ENCODE results near the gene CCDC82.

Gene CCDC82

DNA sequence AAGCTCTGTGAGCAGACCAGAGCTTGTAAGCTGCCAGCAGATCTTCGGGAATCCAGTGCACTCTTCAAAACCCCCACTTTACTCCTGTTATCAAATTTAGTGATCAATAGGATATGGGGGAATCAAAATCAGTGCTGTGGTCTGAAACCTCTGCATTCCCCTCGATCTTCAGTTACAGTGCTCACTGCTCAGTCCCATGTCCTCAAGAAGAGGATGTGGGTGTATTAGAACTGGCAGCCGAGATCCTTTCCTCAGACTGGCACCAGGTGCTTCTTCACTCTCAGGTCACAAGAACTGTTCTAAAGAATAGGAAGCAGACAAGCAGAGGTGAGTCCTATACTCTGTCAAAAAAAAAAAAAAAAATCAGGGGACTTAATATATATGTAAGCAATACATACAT is 31.4 kb downstream of the CCDC82 start:
- DNase-seq = no peak

DNA sequence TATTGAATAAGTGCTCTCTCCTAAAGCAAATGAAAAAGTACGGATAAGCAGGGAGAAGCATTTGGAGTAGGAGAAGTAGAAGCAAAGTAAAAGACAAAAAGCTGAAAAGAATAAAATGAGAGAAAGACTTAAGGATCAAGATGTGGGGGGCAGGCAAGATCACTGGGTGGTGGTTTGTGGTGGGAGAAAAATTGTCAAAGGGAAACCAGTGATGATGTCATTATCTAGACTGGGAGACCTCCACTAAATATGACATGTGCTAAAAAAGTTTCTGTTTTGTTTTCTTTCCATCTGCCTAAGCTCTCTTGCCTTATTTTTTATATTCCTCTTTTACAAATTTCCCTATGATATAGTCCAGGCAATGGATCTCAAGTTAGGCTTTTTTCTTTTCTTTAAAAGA is 31.9 kb downstream of the CCDC82 start:
- no peak for DNase-seq

DNA sequence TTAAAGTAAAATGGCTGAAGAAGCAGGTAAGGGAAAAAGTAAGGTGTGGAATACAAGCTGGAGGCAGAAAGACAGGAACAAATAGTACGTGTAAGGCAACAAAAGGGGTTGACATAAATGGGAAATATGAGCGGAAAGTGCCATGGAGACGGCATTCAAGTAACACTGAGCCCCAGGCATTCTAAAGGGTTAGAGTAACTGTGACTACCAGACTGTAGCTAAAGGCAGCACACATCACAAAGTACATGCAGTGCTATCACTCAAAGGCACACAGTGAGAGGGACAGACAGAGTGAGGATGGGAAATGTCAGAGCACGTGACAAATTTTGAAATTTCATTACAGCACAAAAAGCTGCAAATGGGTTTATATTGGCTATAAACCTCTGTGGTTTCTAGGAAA is 32.9 kb downstream of the CCDC82 start:
- DNase-seq = no peak

- DNase-seq = peak; percentile 88 to 90
Measured at GRCh38 chr11:96342961-96343711, 46.6 kb downstream of the CCDC82 start, which contains the start of gene MAML2. TSS of gene MAML2 (minus strand) at chr11:96343195. CDS start at chr11:96341895, 1,300 bp downstream.

GRCh38 chr11:96342014-96342960 is 47.4 kb downstream of the CCDC82 start:
- peak in 1 of 2 experiments; percentile 62 for DNase-seq

GRCh38 chr11:96341211-96342013 is 48.3 kb downstream of the CCDC82 start:
- DNase-seq = no peak

GRCh38 chr11:96340555-96340885 is 49.2 kb downstream of the CCDC82 start:
- DNase-seq = no peak

DNA sequence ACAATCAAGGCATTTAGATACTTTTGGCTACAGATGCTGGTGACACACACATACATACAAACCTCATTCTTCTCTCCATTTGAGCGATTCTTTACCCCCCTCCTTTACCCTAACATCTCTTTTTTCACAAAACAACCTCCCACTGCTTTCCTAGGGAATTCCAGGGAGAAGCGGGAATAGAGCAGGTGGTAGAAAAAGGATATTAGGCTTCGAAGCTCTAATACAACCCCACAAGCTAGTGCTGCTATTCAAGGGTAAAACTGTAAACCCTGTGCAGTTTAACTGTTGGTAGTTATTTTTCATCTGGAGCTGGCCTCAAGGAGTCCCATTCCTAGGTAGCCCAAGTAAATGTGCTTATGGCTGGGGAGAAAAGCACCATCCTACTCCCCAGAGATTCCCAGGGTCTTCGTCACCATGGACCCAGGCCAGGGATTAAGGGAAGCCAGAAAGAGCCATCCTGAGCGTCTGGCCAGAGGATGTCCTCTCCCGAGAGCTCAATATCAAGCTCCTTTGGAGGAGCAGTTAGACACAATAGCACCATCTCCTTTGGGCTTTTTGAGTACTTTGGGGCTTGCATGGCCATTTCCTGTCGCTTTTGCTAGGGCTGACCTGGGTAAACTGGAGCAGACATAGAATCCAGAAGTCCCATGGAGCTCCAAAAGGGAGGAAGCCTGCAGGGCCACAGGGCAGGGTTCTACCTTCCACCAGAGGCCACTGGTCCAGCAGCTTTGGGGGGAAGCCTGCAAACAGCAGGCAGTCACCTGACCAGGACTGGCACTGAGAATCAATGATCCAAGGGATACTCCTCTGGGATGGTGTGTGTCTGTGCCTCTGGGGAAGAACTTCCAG is 49.8 kb downstream of the CCDC82 start:
- DNase-seq = no peak

DNA sequence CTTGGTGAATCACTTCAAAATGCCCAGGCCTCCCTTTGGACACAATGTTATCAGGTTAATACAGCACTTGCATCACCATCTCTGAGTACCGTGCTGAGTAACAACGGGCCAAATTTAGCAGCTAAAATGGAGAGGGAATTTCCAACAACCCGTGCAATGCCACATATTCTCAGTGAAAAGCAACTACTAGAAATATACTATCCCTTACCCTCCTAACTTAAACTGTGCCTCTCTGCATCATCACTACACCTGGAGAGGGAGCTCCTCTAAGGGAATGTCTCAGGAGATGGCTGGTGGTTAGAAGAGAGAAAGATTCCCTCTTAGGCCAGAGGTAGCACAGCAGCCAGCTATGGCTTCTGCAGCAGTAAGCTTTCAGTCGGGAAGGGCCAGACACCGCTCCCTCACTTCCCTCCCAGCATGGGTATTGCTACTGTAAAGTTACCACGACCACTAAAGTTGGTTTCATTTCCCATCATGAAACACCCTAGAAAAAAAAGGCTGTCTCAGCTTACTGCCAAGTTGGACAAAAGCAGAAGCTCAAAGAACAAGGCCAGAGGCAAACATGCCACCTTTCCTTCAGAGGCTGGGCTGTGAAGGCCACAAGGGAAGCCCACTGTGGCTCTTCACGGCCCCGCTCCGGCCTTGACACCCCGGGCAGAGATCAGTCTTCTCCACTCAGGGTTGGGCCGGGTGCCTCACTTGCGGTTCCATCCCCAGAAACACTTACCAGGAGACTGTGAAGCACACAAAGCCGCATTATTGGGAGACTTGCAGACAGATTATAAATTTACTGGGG is 50.6 kb downstream of the CCDC82 start:
- DNase-seq = peak; percentile 60 to 67

DNA sequence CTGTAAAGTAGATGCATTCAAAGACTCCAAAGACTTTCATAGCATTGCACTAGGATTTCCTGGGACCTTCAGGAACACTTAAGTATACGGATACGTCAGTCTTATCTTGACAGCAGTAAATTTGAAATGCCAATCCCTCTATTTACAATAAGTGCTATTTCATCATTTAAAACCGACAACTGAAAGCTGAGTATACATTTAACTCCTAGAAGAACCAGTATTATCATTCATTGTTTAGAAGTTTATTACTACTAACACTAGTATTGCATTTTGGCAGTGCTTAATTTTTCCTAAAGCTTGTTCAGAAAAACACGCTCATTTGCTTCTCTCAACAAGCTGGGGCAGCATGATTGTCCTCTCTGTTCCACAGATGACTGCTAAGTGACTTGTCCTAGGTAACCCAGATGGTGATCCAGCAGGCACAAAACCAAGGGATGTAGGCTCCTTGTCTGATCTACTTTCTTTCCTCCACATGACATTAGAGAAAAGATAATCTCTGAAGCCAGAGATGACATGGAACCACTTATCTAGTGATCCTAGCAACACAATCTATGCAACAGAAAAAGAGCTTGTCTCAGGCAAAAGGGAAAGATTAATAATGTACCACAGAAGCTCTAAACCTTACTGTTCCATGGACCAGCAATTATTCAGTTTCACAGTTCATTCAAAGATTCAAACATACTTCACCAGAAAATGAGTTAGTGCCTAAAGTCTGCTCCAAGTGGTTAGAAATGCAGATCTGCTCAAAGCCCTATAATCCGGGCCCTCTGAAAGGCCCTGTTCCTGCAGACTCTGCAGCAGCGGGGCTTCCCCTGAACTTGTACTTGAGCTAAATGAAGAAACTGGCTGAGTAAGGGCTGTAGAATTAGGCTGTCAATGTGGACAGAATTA is 51.9 kb downstream of the CCDC82 start:
- no peak for DNase-seq

GRCh38 chr11:96335388-96335787 is 54.3 kb downstream of the CCDC82 start:
- peak in 1 of 2 experiments; percentile 36 for DNase-seq

DNA sequence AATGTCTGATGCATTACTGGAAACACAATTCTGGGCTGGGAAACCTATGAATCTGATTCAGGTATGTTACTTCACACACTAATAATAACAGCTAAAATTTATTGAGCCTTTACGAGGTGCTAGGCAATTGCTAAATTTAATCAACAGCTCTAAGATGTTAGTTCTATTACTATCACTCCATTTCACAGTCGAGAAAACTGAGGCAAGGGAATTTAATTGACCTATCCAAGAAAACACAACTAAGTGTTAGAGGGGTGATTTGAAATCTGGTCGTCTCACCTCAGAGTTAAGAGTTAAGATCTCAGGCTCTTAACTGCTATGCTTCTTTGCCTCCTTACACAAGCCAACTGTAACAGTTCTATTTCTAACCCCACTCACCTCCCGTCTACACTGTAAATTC is 55.5 kb downstream of the CCDC82 start:
- no peak for DNase-seq

DNA sequence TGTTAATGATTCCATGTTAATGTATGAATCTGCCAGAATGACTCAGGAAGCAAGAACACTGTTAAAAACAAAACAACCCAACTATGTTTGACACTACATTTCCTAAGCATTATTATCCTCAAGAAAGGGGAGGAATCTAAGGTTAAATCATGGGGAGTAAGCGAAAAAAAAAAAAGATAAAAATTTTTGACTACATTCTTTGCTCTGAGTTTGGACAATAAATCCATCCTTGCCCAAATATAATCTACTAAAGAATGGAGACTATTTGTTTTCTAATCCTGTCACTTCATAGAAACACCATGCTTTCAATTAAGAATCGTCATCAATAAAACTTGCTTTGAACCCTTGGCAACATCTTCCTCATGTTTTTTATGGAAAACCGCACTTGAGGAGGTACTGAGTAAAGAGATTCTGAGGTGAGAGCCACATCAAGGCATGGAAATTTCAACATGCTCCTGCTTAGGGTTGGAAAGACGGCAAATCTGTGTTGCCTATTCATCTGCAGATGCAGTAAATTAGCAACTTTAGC is 56.5 kb downstream of the CCDC82 start:
- no peak for DNase-seq

- no peak for DNase-seq
Measured at GRCh38 chr11:96332126-96332771, 57.5 kb downstream of the CCDC82 start.

DNA sequence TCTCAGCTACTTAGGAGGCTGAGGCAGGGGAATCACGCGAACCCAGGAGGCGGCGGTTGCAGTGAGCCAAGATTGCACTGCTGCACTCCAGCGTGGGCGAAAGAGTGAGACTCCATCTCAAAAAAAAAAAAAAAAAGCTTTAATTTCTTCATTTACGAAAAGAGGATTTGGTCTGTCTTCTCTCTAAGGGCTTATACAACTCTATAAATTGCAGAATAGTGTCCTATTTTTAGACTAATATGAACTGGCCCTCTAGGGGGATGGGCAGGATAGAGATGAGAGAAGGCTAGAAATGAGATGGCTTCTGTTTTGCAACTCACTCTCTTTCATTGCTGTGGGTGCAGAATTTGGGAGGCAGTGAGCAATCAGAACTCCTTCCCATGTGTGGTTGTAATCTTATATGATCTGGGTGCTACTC is 58.0 kb downstream of the CCDC82 start:
- DNase-seq = no peak

DNA sequence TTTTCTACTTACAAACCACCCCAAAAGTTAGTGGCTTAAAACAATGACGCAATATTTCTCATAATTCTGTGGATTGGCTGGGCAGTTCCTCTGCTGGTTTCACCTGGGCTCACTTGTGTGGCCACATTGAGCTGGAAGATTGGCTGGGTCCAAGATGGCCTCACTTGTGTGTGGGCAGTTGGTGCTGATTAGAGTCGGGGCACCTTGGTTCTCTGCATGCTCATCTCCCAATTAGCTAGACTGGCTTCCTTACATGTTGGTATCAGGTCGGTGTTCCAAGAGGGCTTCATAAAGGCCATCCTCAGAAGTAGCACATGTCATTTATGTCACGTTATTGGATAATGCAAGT is 59.2 kb downstream of the CCDC82 start:
- DNase-seq = no peak

DNA sequence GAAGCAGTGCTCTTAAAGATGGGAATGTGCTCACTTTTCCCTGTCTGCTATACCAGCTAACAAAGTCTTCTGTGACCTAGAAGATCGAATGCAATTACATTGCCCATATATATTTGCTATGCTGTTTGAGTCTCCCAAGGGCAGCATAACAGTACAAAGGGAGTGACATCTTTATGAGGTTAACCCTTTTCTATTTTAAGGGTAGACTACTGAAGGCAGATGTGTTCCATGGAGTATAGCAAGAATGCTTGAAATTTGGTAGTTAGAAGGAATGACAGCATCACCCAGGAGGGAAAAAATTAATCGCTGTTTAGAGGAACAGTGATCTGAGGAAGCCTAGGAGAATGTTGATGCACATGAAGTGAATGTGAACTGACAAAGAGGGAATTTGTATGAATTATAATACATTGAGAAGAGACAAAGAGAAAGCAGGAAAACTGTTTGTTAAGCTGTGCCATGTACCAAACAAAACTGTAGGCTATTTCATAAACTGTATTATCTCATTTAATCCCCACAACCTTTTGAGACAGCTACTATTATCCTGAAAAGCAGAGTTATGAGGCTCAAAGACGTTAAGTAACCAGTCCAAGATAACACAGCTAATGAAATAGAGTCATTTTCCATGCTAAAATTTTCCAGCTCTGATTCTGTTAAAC is 59.7 kb downstream of the CCDC82 start:
- DNase-seq = no peak

- DNase-seq = no peak
Measured at GRCh38 chr11:96329419-96329818, 60.3 kb downstream of the CCDC82 start.

Data from Kasumi-1 (cell line).